ENCODE results near the gene KLHL40. TPM values are rescaled to one million over a fixed set of nuclear protein-coding genes. Genes with fewer than 3 reads are reported as not detected.
A peak's percentile ranks its signal among the peaks of the same experiment; 100 is the strongest.

Gene KLHL40
- total RNA-seq, 4 donors from 2014 or later, result not detected

DNA sequence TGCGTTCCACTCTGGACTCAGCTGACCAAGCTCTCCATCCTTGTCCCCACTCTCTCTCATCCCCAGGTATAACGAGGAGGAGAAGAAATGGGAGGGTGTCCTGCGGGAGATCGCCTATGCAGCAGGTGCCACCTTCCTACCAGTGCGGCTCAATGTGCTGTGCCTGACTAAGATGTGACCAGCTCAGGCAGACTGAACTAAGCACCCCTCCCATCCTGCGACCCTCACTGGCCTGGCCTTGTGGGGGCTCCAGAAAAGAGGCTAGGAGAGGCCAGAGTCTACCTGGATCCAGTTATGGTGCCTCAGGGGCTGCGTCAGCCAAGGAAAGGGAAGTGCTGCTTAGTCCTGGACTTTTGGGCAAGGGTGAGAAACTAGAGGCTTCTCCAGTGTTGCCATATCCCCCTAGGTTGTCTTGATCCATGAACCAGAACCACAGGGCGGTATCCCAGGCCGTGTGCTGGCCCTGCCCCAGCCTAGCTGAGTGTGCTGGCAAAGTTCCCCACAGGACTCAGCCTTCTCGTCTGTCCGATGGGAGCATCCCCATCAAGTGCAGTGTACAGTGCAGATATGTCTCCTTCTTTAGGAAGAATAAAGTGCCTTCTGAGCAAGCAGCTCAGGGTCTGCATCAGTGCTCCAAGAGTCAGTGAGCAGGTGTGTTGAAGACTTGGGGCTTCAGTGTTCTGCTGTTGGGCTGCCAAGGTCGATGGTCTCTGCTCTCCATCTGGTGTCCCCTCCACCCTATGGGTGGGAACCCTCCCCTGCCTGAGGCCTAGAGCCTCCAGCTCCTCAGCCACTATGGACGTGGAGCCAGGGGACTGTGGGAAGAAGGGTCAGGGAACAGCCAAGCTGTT, 6.7 kb downstream of the KLHL40 start:
- Histone ChIP-seq H3K4me1 (no peaks in the 10 kb centered on the region), H3K4me3 (no peak overlapping the region), H3K9me3 (no peaks in the 10 kb centered on the region), H3K36me3 (no peaks in the 10 kb centered on the region), H3K27ac (no peak overlapping the region), H3K27me3 (no peaks in the 10 kb centered on the region)
- no peak for TF ChIP-seq POLR2AphosphoS5 (IDR thresholded peaks at IDR 0.05)
- TF ChIP-seq CTCF (IDR thresholded peaks at IDR 0.05), result no peak
- TF ChIP-seq POLR2A (IDR thresholded peaks at IDR 0.05), result no peak
- TF ChIP-seq EP300 (IDR thresholded peaks at IDR 0.05), result no peak
- peak in 1 of 2 donors; percentile 39 for DNase-seq (ENCODE audit: low spot score in 2 of 2)
- 86% methylated on average over 13 of the region's 13 CpGs for WGBS

DNA sequence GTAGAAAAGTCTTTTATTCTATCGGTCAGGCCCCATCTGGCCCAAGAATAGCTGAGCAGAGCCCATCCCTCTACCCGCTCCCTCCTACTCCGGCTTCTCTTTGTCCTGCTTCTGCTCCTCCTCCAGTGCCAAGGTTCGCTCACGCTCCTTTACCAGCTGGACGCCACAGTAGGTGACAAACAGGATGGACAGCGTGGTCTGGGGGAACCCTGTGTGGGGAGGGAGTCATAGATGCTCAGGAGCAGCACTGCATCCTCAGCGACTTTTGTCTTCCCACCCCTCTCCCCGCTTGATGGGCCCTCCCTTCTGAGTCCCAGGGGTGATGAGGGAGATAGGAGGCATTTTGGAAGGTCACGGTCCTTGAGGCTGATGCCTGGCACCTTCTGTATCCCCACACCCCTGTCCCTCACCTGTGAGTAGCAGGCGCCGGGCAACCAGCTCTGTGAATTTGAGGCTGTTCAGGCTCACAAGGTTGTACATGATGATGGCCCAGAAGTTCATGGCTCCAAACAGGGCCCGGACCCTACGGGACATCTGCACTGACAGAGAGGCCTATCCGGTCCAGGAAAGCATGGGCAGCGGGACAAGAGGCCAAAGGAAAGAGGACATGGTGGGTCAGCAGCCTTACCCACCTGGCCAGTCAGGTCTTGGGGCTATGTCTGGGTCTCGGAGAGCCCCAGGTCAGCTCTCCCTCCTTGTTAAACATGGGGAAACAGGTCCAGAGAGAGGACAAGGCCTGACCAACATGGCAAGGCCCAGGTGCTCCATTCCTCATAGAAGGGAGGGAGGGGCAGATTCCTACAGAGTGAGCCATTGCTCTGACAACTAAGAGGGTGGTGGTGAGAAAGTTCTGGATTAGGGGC, 7.6 kb downstream of the KLHL40 start:
- H3K4me3 ChIP-seq, result no peak overlapping the region
- no peaks in the 10 kb centered on the region for H3K4me1 ChIP-seq
- no peaks in the 10 kb centered on the region for H3K9me3 ChIP-seq
- 88% methylated on average over 13 of the region's 17 CpGs for WGBS
- no peaks in the 10 kb centered on the region for H3K36me3 ChIP-seq
- no peaks in the 10 kb centered on the region for H3K27me3 ChIP-seq
- no peak for TF ChIP-seq POLR2A (IDR thresholded peaks at IDR 0.05)
- TF ChIP-seq EP300 (IDR thresholded peaks at IDR 0.05), result no peak
- TF ChIP-seq CTCF (IDR thresholded peaks at IDR 0.05), result no peak
- no peak for TF ChIP-seq POLR2AphosphoS5 (IDR thresholded peaks at IDR 0.05)
- DNase-seq (ENCODE audit: low spot score in 2 of 2), result peak in 1 of 2 donors; percentile 39
- no peak overlapping the region for H3K27ac ChIP-seq

GRCh38 chr3:42693530-42693930, 8.2 kb downstream of the KLHL40 start:
- no peaks in the 10 kb centered on the region for H3K36me3 ChIP-seq
- TF ChIP-seq POLR2AphosphoS5 (IDR thresholded peaks at IDR 0.05) (no peak), EP300 (IDR thresholded peaks at IDR 0.05) (no peak), CTCF (IDR thresholded peaks at IDR 0.05) (no peak), POLR2A (IDR thresholded peaks at IDR 0.05) (no peak)
- no peak for DNase-seq (ENCODE audit: low spot score in 2 of 2)
- 92% methylated on average over 3 of the region's 4 CpGs for WGBS
- H3K4me1 ChIP-seq, result no peaks in the 10 kb centered on the region
- H3K9me3 ChIP-seq, result no peaks in the 10 kb centered on the region
- no peaks in the 10 kb centered on the region for H3K27me3 ChIP-seq
- no peak overlapping the region for H3K4me3 ChIP-seq
- no peak overlapping the region for H3K27ac ChIP-seq

GRCh38 chr3:42694366-42694765, 9.0 kb downstream of the KLHL40 start:
- Histone ChIP-seq H3K36me3 (no peaks in the 10 kb centered on the region), H3K4me1 (no peaks in the 10 kb centered on the region), H3K27ac (no peak overlapping the region), H3K27me3 (no peaks in the 10 kb centered on the region), H3K4me3 (no peak overlapping the region), H3K9me3 (no peaks in the 10 kb centered on the region)
- no peak for DNase-seq (ENCODE audit: low spot score in 2 of 2)
- TF ChIP-seq EP300 (IDR thresholded peaks at IDR 0.05) (no peak), POLR2AphosphoS5 (IDR thresholded peaks at IDR 0.05) (no peak), POLR2A (IDR thresholded peaks at IDR 0.05) (no peak), CTCF (IDR thresholded peaks at IDR 0.05) (no peak)

Measured in suprapubic skin (tissue), 4 donors.